NOMO-1 treated with dmso at 0.1 percent for 144 hours (cell line): ENCODE results near the gene TM4SF20.

Experiments used
- DNase-seq: peaks from one replicate; lab custom pipeline; 2025; ENCODE audit not compliant: unreplicated experiment; lab: John Stamatoyannopoulos, UW

The TM4SF20 gene

GRCh38 chr2:227323818-227324217 lies 55.3 kb downstream of the TM4SF20 start:
- no peak for DNase-seq

GRCh38 chr2:227322530-227323205 lies 56.4 kb downstream of the TM4SF20 start:
- DNase-seq = no peak

- DNase-seq = no peak
These were observed 58.6 kb downstream of the TM4SF20 start for GRCh38 chr2:227320305-227321094.

- DNase-seq = no peak
These were observed 61.3 kb downstream of the TM4SF20 start for GRCh38 chr2:227317834-227318233.

GRCh38 chr2:227313310-227313709 lies 65.8 kb downstream of the TM4SF20 start:
- no peak for DNase-seq

GRCh38 chr2:227312579-227312978 lies 66.5 kb downstream of the TM4SF20 start:
- no peak for DNase-seq
